ENCODE measurements around the gene ASF1B. TPM values are rescaled to one million over a fixed set of nuclear protein-coding genes. Genes with fewer than 3 reads are reported as not detected.

ASF1B gene
- total RNA-seq, 2 experiments from 2014 or later: 0.59 to 0.77 TPM

GRCh38 chr19:14078411-14078810 is 58.0 kb downstream of the ASF1B start:
- Mint-ChIP-seq H3K27ac (no peak overlapping the region), H3K36me3 (ENCODE audit: low read depth) (no peaks in the 10 kb centered on the region), H3K27me3 (peaks cover 4% of the 10 kb centered on the region), H3K4me3 (no peak overlapping the region), H3K4me1 (ENCODE audit: low read depth) (peaks cover 30% of the 10 kb centered on the region), H3K9me3 (no peaks in the 10 kb centered on the region)
- Histone ChIP-seq H3K27ac (ENCODE audit: low read depth in 1 of 2, low read length in 2 of 2) (no peak overlapping the region), H3K9me3 (ENCODE audit: control insufficient read depth in 1 of 2, insufficient read depth in 1 of 2, low read length in 2 of 2) (no peaks in the 10 kb centered on the region), H3K4me3 (ENCODE audit: low read length) (no peak overlapping the region), H3K4me1 (ENCODE audit: insufficient read depth, low read length) (peaks cover 44% of the 10 kb centered on the region), H3K27me3 (ENCODE audit: control insufficient read depth in 1 of 2, insufficient read depth in 2 of 2, low read length in 2 of 2) (no peaks in the 10 kb centered on the region), H3K36me3 (ENCODE audit: insufficient read depth, low read length) (no peaks in the 10 kb centered on the region)
- DNase-seq (peak in 1 of 14 experiments; percentile 45), ATAC-seq (ENCODE audit: poor library complexity) (no peak)
- TF ChIP-seq, protein P1, sequence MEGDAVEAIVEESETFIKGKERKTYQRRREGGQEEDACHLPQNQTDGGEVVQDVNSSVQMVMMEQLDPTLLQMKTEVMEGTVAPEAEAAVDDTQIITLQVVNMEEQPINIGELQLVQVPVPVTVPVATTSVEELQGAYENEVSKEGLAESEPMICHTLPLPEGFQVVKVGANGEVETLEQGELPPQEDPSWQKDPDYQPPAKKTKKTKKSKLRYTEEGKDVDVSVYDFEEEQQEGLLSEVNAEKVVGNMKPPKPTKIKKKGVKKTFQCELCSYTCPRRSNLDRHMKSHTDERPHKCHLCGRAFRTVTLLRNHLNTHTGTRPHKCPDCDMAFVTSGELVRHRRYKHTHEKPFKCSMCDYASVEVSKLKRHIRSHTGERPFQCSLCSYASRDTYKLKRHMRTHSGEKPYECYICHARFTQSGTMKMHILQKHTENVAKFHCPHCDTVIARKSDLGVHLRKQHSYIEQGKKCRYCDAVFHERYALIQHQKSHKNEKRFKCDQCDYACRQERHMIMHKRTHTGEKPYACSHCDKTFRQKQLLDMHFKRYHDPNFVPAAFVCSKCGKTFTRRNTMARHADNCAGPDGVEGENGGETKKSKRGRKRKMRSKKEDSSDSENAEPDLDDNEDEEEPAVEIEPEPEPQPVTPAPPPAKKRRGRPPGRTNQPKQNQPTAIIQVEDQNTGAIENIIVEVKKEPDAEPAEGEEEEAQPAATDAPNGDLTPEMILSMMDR (IDR thresholded peaks at IDR 0.05): no peak
- intact Hi-C loops (cut with DNase I, micrococcal nuclease): no loop called here
- ChIA-PET CTCF (interaction anchor here (0.8 to 1.2 kb wide), 3 partner anchors 36 to 58 kb away, joined by 3 to 4 read pairs (median 4); partner anchors contain the start of genes ASF1B and IL27RA), POLR2A (interaction anchor here (0.7 kb wide), 1 partner anchor 32 kb away, joined by 3 read pairs; no protein-coding TSS in a partner anchor)

GRCh38 chr19:14073925-14074838 is 62.2 kb downstream of the ASF1B start:
- peaks cover 38% of the 10 kb centered on the region for H3K4me1 ChIP-seq (ENCODE audit: insufficient read depth, low read length)
- CTCF ChIA-PET: interaction anchor here (0.8 to 4.3 kb wide), 6 partner anchors 15 to 193 kb away, joined by 3 to 27 read pairs (median 4); partner anchors contain the start of gene ASF1B
- no peaks in the 10 kb centered on the region for H3K9me3 ChIP-seq (ENCODE audit: control insufficient read depth in 1 of 2, insufficient read depth in 1 of 2, low read length in 2 of 2)
- DNase-seq (peak in 1 of 14 experiments; percentile 24), ATAC-seq (ENCODE audit: poor library complexity) (peak; percentile 16)
- H3K36me3 Mint-ChIP-seq (ENCODE audit: low read depth): no peaks in the 10 kb centered on the region
- TF ChIP-seq, protein P1 (IDR thresholded peaks at IDR 0.05): no peak
- peak overlapping the region; percentile 77 for H3K4me3 ChIP-seq (ENCODE audit: low read length)
- peaks cover 17% of the 10 kb centered on the region for H3K4me1 Mint-ChIP-seq (ENCODE audit: low read depth)
- POLR2A ChIA-PET: interaction anchor here (0.6 to 2.3 kb wide), 4 partner anchors 62 to 194 kb away, joined by 3 to 22 read pairs (median 4); partner anchors contain the start of gene ASF1B
- H3K4me3 Mint-ChIP-seq: peak overlapping the region; percentile 93
- H3K27me3 Mint-ChIP-seq: peaks cover 4% of the 10 kb centered on the region
- no peaks in the 10 kb centered on the region for H3K9me3 Mint-ChIP-seq
- H3K27ac ChIP-seq (ENCODE audit: low read depth in 1 of 2, low read length in 2 of 2): no peak overlapping the region
- H3K36me3 ChIP-seq (ENCODE audit: insufficient read depth, low read length): no peaks in the 10 kb centered on the region
- peaks cover 4 to 5% of the 10 kb centered on the region in 2 experiments for H3K27me3 ChIP-seq (ENCODE audit: control insufficient read depth in 1 of 2, insufficient read depth in 2 of 2, low read length in 2 of 2)
- intact Hi-C loops (cut with DNase I, micrococcal nuclease): loop anchor here (2.0 to 5.0 kb wide), 5 partner anchors 43 to 475 kb away; partner anchors contain the start of genes ASF1B (in 1 of the 2), PRKACA (in 1 of the 2) and RFX1 (in 1 of the 2)
- H3K27ac Mint-ChIP-seq: peak overlapping the region; percentile 83

GRCh38 chr19:14073261-14073924 is 63.0 kb downstream of the ASF1B start:
- peak overlapping the region; percentile 83 for H3K27ac Mint-ChIP-seq
- Histone ChIP-seq H3K9me3 (ENCODE audit: control insufficient read depth in 1 of 2, insufficient read depth in 1 of 2, low read length in 2 of 2) (no peaks in the 10 kb centered on the region), H3K27ac (ENCODE audit: low read depth in 1 of 2, low read length in 2 of 2) (no peak overlapping the region), H3K36me3 (ENCODE audit: insufficient read depth, low read length) (no peaks in the 10 kb centered on the region), H3K4me1 (ENCODE audit: insufficient read depth, low read length) (peaks cover 38% of the 10 kb centered on the region), H3K27me3 (ENCODE audit: control insufficient read depth in 1 of 2, insufficient read depth in 2 of 2, low read length in 2 of 2) (peaks cover 4 to 5% of the 10 kb centered on the region in 2 experiments), H3K4me3 (ENCODE audit: low read length) (peak overlapping the region; percentile 77)
- H3K9me3 Mint-ChIP-seq: no peaks in the 10 kb centered on the region
- intact Hi-C loops (cut with DNase I, micrococcal nuclease): loop anchor here (2.0 to 5.0 kb wide), 4 partner anchors 44 to 275 kb away; partner anchors contain the start of genes ASF1B (in 1 of the 2), PRKACA (in 1 of the 2) and RFX1 (in 1 of the 2)
- TF ChIP-seq, protein P1 (IDR thresholded peaks at IDR 0.05): no peak
- CTCF ChIA-PET: interaction anchor here (0.6 to 4.3 kb wide), 11 partner anchors 14 to 1671 kb away, joined by 3 to 27 read pairs (median 3); partner anchors contain the start of genes ASF1B and NANOS3
- POLR2A ChIA-PET: interaction anchor here (0.6 to 2.3 kb wide), 9 partner anchors 14 to 193 kb away, joined by 3 to 22 read pairs (median 4); partner anchors contain the start of genes ASF1B, IL27RA and PRKACA
- peaks cover 17% of the 10 kb centered on the region for H3K4me1 Mint-ChIP-seq (ENCODE audit: low read depth)
- no peaks in the 10 kb centered on the region for H3K36me3 Mint-ChIP-seq (ENCODE audit: low read depth)
- ATAC-seq (ENCODE audit: poor library complexity) (peak; percentile 79), DNase-seq (peak; percentile 55 to 92 (median 72))
- H3K4me3 Mint-ChIP-seq: peak overlapping the region; percentile 93
- peaks cover 4% of the 10 kb centered on the region for H3K27me3 Mint-ChIP-seq

Data from CD4-positive, alpha-beta T cell (primary cell).